ENCODE measurements around the gene PDSS2.

GRCh38 chr6:107209406-107210305 lies 249.7 kb downstream of the PDSS2 start:
- TF ChIP-seq CTCF (IDR thresholded peaks at IDR 0.05; ENCODE audit: poor library complexity, severe bottlenecking) (no peak), TAF1 (IDR thresholded peaks at IDR 0.05; ENCODE audit: low read depth) (no peak), MXI1 (conservative IDR thresholded peaks at IDR 0.05; ENCODE audit: poor library complexity, severe bottlenecking) (no peak), RAD21 (conservative IDR thresholded peaks at IDR 0.05) (no peak), REST (IDR thresholded peaks at IDR 0.05; ENCODE audit: borderline replicate concordance) (no peak), EZH2 (IDR thresholded peaks at IDR 0.05; ENCODE audit: borderline replicate concordance, insufficient read depth, low read length, poor library complexity, severe bottlenecking) (no peak), POLR2AphosphoS5 (IDR thresholded peaks at IDR 0.05) (no peak), EP300 (conservative IDR thresholded peaks at IDR 0.05; ENCODE audit: poor library complexity, severe bottlenecking) (no peak)
